H9 (cell line): ENCODE data around the gene TCF21. TPM values are rescaled to one million over a fixed set of nuclear protein-coding genes. Genes with fewer than 3 reads are reported as not detected.
A peak's percentile ranks its signal among the peaks of the same experiment; 100 is the strongest.

ENCODE experiments used
- DNase-seq: peaks from one replicate; pipeline ENCODE4 v3.0.0-alpha.2; 2017
- H2AFZ ChIP-seq: one replicate; pipeline ENCODE4 v1.6.1; 2013; ENCODE audit warnings: mild to moderate bottlenecking, low read length, control low read depth, moderate library complexity
- H2AK5ac ChIP-seq: 2 replicates; pipeline ENCODE4 v1.6.1; 2013; ENCODE audit warnings: low read length, control low read depth, mixed read lengths; ENCODE audit not compliant: insufficient read length
- H2BK120ac ChIP-seq: one replicate; pipeline ENCODE4 v1.6.1; 2013; ENCODE audit warnings: low read depth, mild to moderate bottlenecking, low read length, control low read depth, inconsistent platforms; ENCODE audit not compliant: poor library complexity, severe bottlenecking
- H2BK12ac ChIP-seq: 2 replicates; pipeline ENCODE4 v1.6.1; 2013; ENCODE audit warnings: low read length, control low read depth, mixed read lengths, low read depth; ENCODE audit not compliant: insufficient read length
- H2BK15ac ChIP-seq: 2 replicates; pipeline ENCODE4 v1.6.1; 2013; ENCODE audit warnings: low read depth, low read length, control low read depth
- H2BK20ac ChIP-seq: one replicate; pipeline ENCODE4 v1.6.1; 2013; ENCODE audit warnings: low read depth, mild to moderate bottlenecking, low read length, control low read depth, inconsistent platforms; ENCODE audit not compliant: poor library complexity, severe bottlenecking
- H2BK5ac ChIP-seq: 2 replicates; pipeline ENCODE4 v1.6.1; 2013; ENCODE audit warnings: low read length, control low read depth, mixed read lengths; ENCODE audit not compliant: insufficient read length
- H3K14ac ChIP-seq: 2 replicates; pipeline ENCODE4 v1.6.1; 2013; ENCODE audit warnings: low read length, control low read depth; ENCODE audit not compliant: insufficient read depth
- H3K18ac ChIP-seq: 2 replicates; pipeline ENCODE4 v1.6.1; 2013; ENCODE audit warnings: low read depth, mild to moderate bottlenecking, mixed read lengths, low read length, control low read depth; ENCODE audit not compliant: insufficient read length
- H3K23ac ChIP-seq: 2 replicates; pipeline ENCODE4 v1.6.1; 2013; ENCODE audit warnings: low read length, control low read depth, mixed read lengths, low read depth; ENCODE audit not compliant: insufficient read length
- H3K23me2 ChIP-seq: 2 replicates; pipeline ENCODE4 v1.6.1; 2013; ENCODE audit warnings: low read depth, mild to moderate bottlenecking, mixed read lengths, low read length, control low read depth; ENCODE audit not compliant: insufficient read length, poor library complexity, severe bottlenecking
- H3K27ac ChIP-seq: 2 replicates; pipeline ENCODE4 v1.5.1; 2013; ENCODE audit warnings: low read length, control low read depth, mixed read lengths, low read depth; ENCODE audit not compliant: insufficient read length
- H3K27me3 ChIP-seq: 2 replicates; pipeline ENCODE4 v1.6.1; 2013; ENCODE audit warnings: low read length, control low read depth, inconsistent platforms; ENCODE audit not compliant: insufficient read depth
- H3K4ac ChIP-seq: 2 replicates; pipeline ENCODE4 v1.6.1; 2013; ENCODE audit warnings: low read depth, mild to moderate bottlenecking, control low read depth, inconsistent platforms, low read length, moderate library complexity
- H3K4me1 ChIP-seq: 2 replicates; pipeline ENCODE4 v1.6.1; 2013; ENCODE audit warnings: low read length, control low read depth, inconsistent platforms; ENCODE audit not compliant: insufficient read depth
- H3K4me2 ChIP-seq: 2 replicates; pipeline ENCODE4 v1.6.1; 2013; ENCODE audit warnings: low read length, control low read depth, mixed read lengths; ENCODE audit not compliant: insufficient read length, insufficient read depth
- H3K56ac ChIP-seq: 2 replicates; pipeline ENCODE4 v1.6.1; 2013; ENCODE audit warnings: low read depth, mild to moderate bottlenecking, mixed read lengths, low read length, control low read depth; ENCODE audit not compliant: insufficient read length
- H3K79me1 ChIP-seq: 2 replicates; pipeline ENCODE4 v1.6.1; 2013; ENCODE audit warnings: low read depth, mild to moderate bottlenecking, moderate library complexity, low read length, control low read depth, inconsistent platforms; ENCODE audit not compliant: insufficient read depth, poor library complexity, severe bottlenecking
- H3K79me2 ChIP-seq: 2 replicates; pipeline ENCODE4 v1.6.1; 2013; ENCODE audit warnings: low read length, control low read depth, inconsistent platforms; ENCODE audit not compliant: insufficient read depth
- H3K9ac ChIP-seq: 2 replicates; pipeline ENCODE4 v1.6.1; 2013; ENCODE audit warnings: low read length, control low read depth, mixed read lengths; ENCODE audit not compliant: insufficient read length; ENCODE audit errors: extremely low read depth
- H3K9me3 ChIP-seq: one replicate; pipeline ENCODE4 v1.6.1; 2013; ENCODE audit warnings: low read depth, low read length, inconsistent platforms; ENCODE audit not compliant: control insufficient read depth
- H3T11ph ChIP-seq: one replicate; pipeline ENCODE4 v1.6.1; 2013; ENCODE audit warnings: mild to moderate bottlenecking, low read length, control low read depth, inconsistent platforms
- H4K20me1 ChIP-seq: one replicate; pipeline ENCODE4 v1.6.1; 2013; ENCODE audit not compliant: control insufficient read depth, insufficient read length, insufficient read depth
- H4K5ac ChIP-seq: 2 replicates; pipeline ENCODE4 v1.6.1; 2013; ENCODE audit warnings: low read depth, mild to moderate bottlenecking, mixed read lengths, low read length, control low read depth; ENCODE audit not compliant: insufficient read length
- H4K8ac ChIP-seq: replicated peaks from 2 replicates; pipeline ENCODE4 v1.6.1; 2013; ENCODE audit warnings: low read length, control low read depth, mixed read lengths, low read depth; ENCODE audit not compliant: insufficient read length
- H4K91ac ChIP-seq: 2 replicates; pipeline ENCODE4 v1.6.1; 2013; ENCODE audit warnings: low read depth, mild to moderate bottlenecking, moderate library complexity, mixed read lengths, low read length, control low read depth; ENCODE audit not compliant: insufficient read length
- H3K27ac Mint-ChIP-seq, 3 experiments: 2 replicates in 2 of 3; 3 replicates in 1 of 3; pipeline ENCODE4 v1.8.0; 2020 to 2021; ENCODE audit warnings: mixed read lengths in 3 of 3, mild to moderate bottlenecking in 1 of 3, moderate library complexity in 1 of 3
- H3K27me3 Mint-ChIP-seq: 2 replicates; pipeline ENCODE4 v1.8.0; 2021; ENCODE audit warnings: low read depth, mild to moderate bottlenecking, moderate library complexity, mixed read lengths
- H3K36me3 Mint-ChIP-seq, 3 experiments: 2 replicates in 2 of 3; 3 replicates in 1 of 3; pipeline ENCODE4 v1.8.0; 2020 to 2021; ENCODE audit warnings: low read depth in 3 of 3, mixed read lengths in 3 of 3; ENCODE audit not compliant: insufficient read depth in 1 of 3
- H3K4me1 Mint-ChIP-seq, 2 experiments: 2 replicates each; pipeline ENCODE4 v1.8.0; 2020; ENCODE audit warnings: mixed read lengths in 2 of 2
- H3K4me3 Mint-ChIP-seq, 2 experiments: 2 replicates in 1 of 2; 3 replicates in 1 of 2; pipeline ENCODE4 v1.8.0; 2020 to 2021; ENCODE audit warnings: mild to moderate bottlenecking in 2 of 2, mixed read lengths in 2 of 2, moderate library complexity in 1 of 2
- H3K9me3 Mint-ChIP-seq, 2 experiments: 2 replicates in 1 of 2; 3 replicates in 1 of 2; pipeline ENCODE4 v1.8.0; 2020; ENCODE audit warnings: mild to moderate bottlenecking in 2 of 2, mixed read lengths in 2 of 2, moderate library complexity in 1 of 2
- CTCF ChIP-seq: fragments of 200-600 bp; sonication (generic); conservative IDR thresholded peaks from 3 replicates; pipeline ENCODE4 v1.8.0; 2021; ENCODE audit warnings: antibody characterized with exemption, mild to moderate bottlenecking
- WGBS: extraction: QIAGEN DNeasy Blood & Tissue Kit; methylation state at CpG from one replicate; pipeline ENCODE4 v1.1.7; 2013; ENCODE audit warnings: missing lambda C conversion rate, low lambda C conversion rate, mixed read lengths; ENCODE audit not compliant: insufficient read length; ENCODE audit errors: extremely low coverage; 5-methylcytosine and 5-hydroxymethylcytosine counted together
- total RNA-seq: library from RNA; stranded (reverse); gene quantifications from 2 replicates; pipeline ENCODE4 v1.2.1, GENCODE V29; 2021

Gene TCF21
- total RNA-seq, 1 experiment from 2014 or later: not detected

GRCh38 chr6:133894795-133895358 is 6.0 kb downstream of the TCF21 start:
- peak overlapping the region in 1 of 2 experiments; percentile 84; a peak in 2 of 5 replicates for H3K4me3 Mint-ChIP-seq

More at GRCh38 chr6:133894795-133895358, 6.0 kb downstream of the TCF21 start:
- H3K27ac ChIP-seq: no peak overlapping the region
- no peak overlapping the region for H3K4ac ChIP-seq
- no peak overlapping the region for H3K14ac ChIP-seq
- H4K91ac ChIP-seq: no peak overlapping the region
- H2BK15ac ChIP-seq: no peak overlapping the region
- H2BK12ac ChIP-seq: no peak overlapping the region
- no peak overlapping the region for H3K9ac ChIP-seq
- no peak overlapping the region for H3K4me2 ChIP-seq
- H3K4me1 ChIP-seq: peaks cover 2% of the 10 kb centered on the region; the same call in 1 of the 2 replicates
- no peak overlapping the region for H3T11ph ChIP-seq
- H3K4me1 Mint-ChIP-seq: peaks cover 29 to 45% of the 10 kb centered on the region in 2 experiments
- H3K18ac ChIP-seq: no peak overlapping the region
- no peak for DNase-seq
- peaks cover 64% of the 10 kb centered on the region for H3K27me3 ChIP-seq
- no peak overlapping the region for H2BK120ac ChIP-seq
- no peak overlapping the region for H4K8ac ChIP-seq
- H4K5ac ChIP-seq: no peak overlapping the region
- H3K56ac ChIP-seq: no peak overlapping the region
- H3K36me3 Mint-ChIP-seq: no peaks in the 10 kb centered on the region; a peak in 1 of 7 replicates
- H3K9me3 ChIP-seq: no peaks in the 10 kb centered on the region
- no CpG with 5 or more reads among the region's 5 CpGs for WGBS
- TF ChIP-seq CTCF: no peak
- no peak overlapping the region for H2AFZ ChIP-seq
- no peaks in the 10 kb centered on the region for H4K20me1 ChIP-seq
- no peak overlapping the region for H3K23ac ChIP-seq
- H3K27ac Mint-ChIP-seq: no peak overlapping the region
- H3K9me3 Mint-ChIP-seq: peaks cover 0 to 2% of the 10 kb centered on the region in 2 experiments; a peak in 1 of 5 replicates
- no peak overlapping the region for H2AK5ac ChIP-seq
- no peak overlapping the region for H2BK5ac ChIP-seq
- H3K79me1 ChIP-seq: no peaks in the 10 kb centered on the region
- no peak overlapping the region for H2BK20ac ChIP-seq
- H3K79me2 ChIP-seq: no peaks in the 10 kb centered on the region
- H3K27me3 Mint-ChIP-seq: peaks cover 90% of the 10 kb centered on the region
- H3K23me2 ChIP-seq: peaks cover 18% of the 10 kb centered on the region
